KMS-11 (cell line): ENCODE measurements around the gene OGG1.

Experiments
- H2AFZ ChIP-seq: fragments of 200-600 bp; sonication (generic); 2 replicates; pipeline ENCODE4 v1.6.1; 2016; ENCODE audit warnings: antibody characterized with exemption, mixed run types, low read depth
- H3K27ac ChIP-seq: fragments of 200-600 bp; sonication (generic); 2 replicates; pipeline ENCODE4 v1.6.1; 2016; ENCODE audit warnings: mild to moderate bottlenecking, mixed run types
- H3K27me3 ChIP-seq: fragments of 200-600 bp; sonication (generic); 2 replicates; pipeline ENCODE4 v1.6.1; 2017; ENCODE audit warnings: mild to moderate bottlenecking, low read depth, mixed run types, moderate library complexity; ENCODE audit not compliant: insufficient read depth
- H3K36me3 ChIP-seq: fragments of 200-600 bp; sonication (generic); 2 replicates; pipeline ENCODE4 v1.6.1; 2017; ENCODE audit warnings: mild to moderate bottlenecking, mixed run types; ENCODE audit not compliant: insufficient read depth
- H3K4me1 ChIP-seq: fragments of 200-600 bp; sonication (generic); 2 replicates; pipeline ENCODE4 v1.6.1; 2016; ENCODE audit warnings: mild to moderate bottlenecking, low read depth, mixed run types; ENCODE audit not compliant: poor library complexity, severe bottlenecking
- H3K4me2 ChIP-seq: fragments of 200-600 bp; sonication (generic); 2 replicates; pipeline ENCODE4 v1.7.0; 2016; ENCODE audit warnings: mild to moderate bottlenecking, mixed run types
- H3K4me3 ChIP-seq: fragments of 200-600 bp; sonication (generic); IDR thresholded peaks from 2 replicates; pipeline ENCODE4 v1.6.1; 2017; ENCODE audit warnings: low read depth, low read length, mixed read lengths; ENCODE audit not compliant: insufficient read depth
- H3K79me2 ChIP-seq: fragments of 200-600 bp; sonication (generic); 2 replicates; pipeline ENCODE4 v1.6.1; 2016; ENCODE audit warnings: low read depth, mixed run types; ENCODE audit not compliant: insufficient read depth
- H3K9ac ChIP-seq: fragments of 200-600 bp; sonication (generic); 2 replicates; pipeline ENCODE4 v1.6.1; 2016; ENCODE audit warnings: mild to moderate bottlenecking, mixed run types
- H4K20me1 ChIP-seq: fragments of 200-600 bp; sonication (generic); 2 replicates; pipeline ENCODE4 v1.6.1; 2016; ENCODE audit warnings: mild to moderate bottlenecking, mixed run types; ENCODE audit not compliant: insufficient read depth
- TF ChIP-seq, protein P1 (sequence below): fragments of 200-600 bp; sonication (generic); conservative IDR thresholded peaks from 2 replicates; pipeline ENCODE4 v1.6.1; 2017; ENCODE audit warnings: low read depth, mild to moderate bottlenecking, antibody characterized with exemption, low read length, moderate library complexity, mixed read lengths

The OGG1 gene

GRCh38 chr3:9729419-9729818 lies 20.3 kb upstream of the OGG1 start:
- H2AFZ ChIP-seq = no peak overlapping the region
- no peak overlapping the region for H3K9ac ChIP-seq
- no peaks in the 10 kb centered on the region for H4K20me1 ChIP-seq
- TF ChIP-seq, protein P1, sequence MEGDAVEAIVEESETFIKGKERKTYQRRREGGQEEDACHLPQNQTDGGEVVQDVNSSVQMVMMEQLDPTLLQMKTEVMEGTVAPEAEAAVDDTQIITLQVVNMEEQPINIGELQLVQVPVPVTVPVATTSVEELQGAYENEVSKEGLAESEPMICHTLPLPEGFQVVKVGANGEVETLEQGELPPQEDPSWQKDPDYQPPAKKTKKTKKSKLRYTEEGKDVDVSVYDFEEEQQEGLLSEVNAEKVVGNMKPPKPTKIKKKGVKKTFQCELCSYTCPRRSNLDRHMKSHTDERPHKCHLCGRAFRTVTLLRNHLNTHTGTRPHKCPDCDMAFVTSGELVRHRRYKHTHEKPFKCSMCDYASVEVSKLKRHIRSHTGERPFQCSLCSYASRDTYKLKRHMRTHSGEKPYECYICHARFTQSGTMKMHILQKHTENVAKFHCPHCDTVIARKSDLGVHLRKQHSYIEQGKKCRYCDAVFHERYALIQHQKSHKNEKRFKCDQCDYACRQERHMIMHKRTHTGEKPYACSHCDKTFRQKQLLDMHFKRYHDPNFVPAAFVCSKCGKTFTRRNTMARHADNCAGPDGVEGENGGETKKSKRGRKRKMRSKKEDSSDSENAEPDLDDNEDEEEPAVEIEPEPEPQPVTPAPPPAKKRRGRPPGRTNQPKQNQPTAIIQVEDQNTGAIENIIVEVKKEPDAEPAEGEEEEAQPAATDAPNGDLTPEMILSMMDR = no peak
- no peak overlapping the region for H3K4me2 ChIP-seq
- no peak overlapping the region for H3K4me3 ChIP-seq
- H3K27me3 ChIP-seq = no peaks in the 10 kb centered on the region
- H3K36me3 ChIP-seq = no peaks in the 10 kb centered on the region
- H3K79me2 ChIP-seq = peaks cover 20% of the 10 kb centered on the region
- H3K4me1 ChIP-seq = peaks cover 9% of the 10 kb centered on the region
- H3K27ac ChIP-seq = no peak overlapping the region

GRCh38 chr3:9730657-9731205 lies 19.0 kb upstream of the OGG1 start:
- Histone ChIP-seq H3K9ac (no peak overlapping the region), H3K36me3 (no peaks in the 10 kb centered on the region)

GRCh38 chr3:9731206-9732079 lies 18.3 kb upstream of the OGG1 start, which contains the start of gene BRPF1:
TSS of gene BRPF1 (plus strand) at chr3:9731735. CDS start at chr3:9734141, 2,406 bp downstream.
- H3K36me3 ChIP-seq = no peaks in the 10 kb centered on the region
- no peaks in the 10 kb centered on the region for H4K20me1 ChIP-seq
- H3K4me1 ChIP-seq = peaks cover 9% of the 10 kb centered on the region
- peak within 1 kb of the TSS; percentile 95 for H3K4me2 ChIP-seq
- peak within 1 kb of the TSS; percentile 81 for H3K27ac ChIP-seq
- no peaks in the 10 kb centered on the region for H3K27me3 ChIP-seq
- TF ChIP-seq, protein P1 = no peak
- peak within 1 kb of the TSS; percentile 84 for H3K4me3 ChIP-seq
- peaks cover 20% of the 10 kb centered on the region for H3K79me2 ChIP-seq
- peak within 1 kb of the TSS; percentile 67; the same call in 1 of the 2 replicates for H2AFZ ChIP-seq
- peak within 1 kb of the TSS; percentile 92 for H3K9ac ChIP-seq

More at GRCh38 chr3:9730657-9731205, 19.0 kb upstream of the OGG1 start:
- Histone ChIP-seq H3K4me1 (peaks cover 9% of the 10 kb centered on the region), H3K4me3 (no peak overlapping the region), H3K27me3 (no peaks in the 10 kb centered on the region), H3K4me2 (peak overlapping the region; percentile 19; the same call in 1 of the 2 replicates), H3K79me2 (peaks cover 20% of the 10 kb centered on the region), H3K27ac (no peak overlapping the region), H2AFZ (peak overlapping the region; percentile 67; the same call in 1 of the 2 replicates), H4K20me1 (no peaks in the 10 kb centered on the region)
- TF ChIP-seq, protein P1 = no peak

DNA sequence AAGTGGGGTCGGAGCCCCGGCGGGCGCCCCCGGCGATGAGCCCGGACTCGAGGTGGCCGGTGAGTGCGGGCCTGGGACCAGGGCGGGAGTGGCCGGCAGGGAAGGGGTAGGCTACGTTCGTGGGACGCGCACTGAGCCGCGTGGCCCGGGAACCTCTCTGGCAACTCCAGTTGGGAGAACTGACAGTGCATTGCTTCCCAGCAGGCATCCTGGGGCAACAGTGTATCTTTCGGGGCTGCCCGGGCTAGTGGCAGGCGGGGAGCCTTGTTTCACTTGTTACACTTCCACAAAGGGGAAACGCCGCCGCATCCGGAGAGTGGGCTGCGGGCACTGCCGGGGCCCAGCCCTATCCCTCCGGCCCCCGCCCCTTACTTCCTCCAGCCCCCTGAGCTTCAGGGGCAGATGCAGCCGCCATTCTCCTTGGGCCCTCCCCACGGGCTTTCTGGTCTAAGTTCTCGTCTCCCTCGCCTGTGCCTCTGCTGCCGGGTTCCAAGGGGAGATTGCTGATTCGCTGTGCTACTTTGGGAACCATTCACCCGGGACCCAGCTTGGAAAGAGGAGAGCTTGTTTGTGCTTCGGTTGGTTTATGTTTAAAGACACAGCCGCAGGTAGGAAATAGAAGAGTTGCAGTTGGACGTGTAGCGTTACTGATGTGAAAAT lies 17.5 kb upstream of the OGG1 start:
- Histone ChIP-seq H3K4me3 (peak overlapping the region; percentile 84), H3K9ac (peak overlapping the region; percentile 92), H2AFZ (peak overlapping the region; percentile 61; the same call in 1 of the 2 replicates), H3K27me3 (no peaks in the 10 kb centered on the region), H3K4me2 (peak overlapping the region; percentile 95), H3K27ac (peak overlapping the region; percentile 81; the same call in 1 of the 2 replicates), H3K36me3 (no peaks in the 10 kb centered on the region), H3K79me2 (peaks cover 20% of the 10 kb centered on the region), H3K4me1 (peaks cover 9% of the 10 kb centered on the region), H4K20me1 (no peaks in the 10 kb centered on the region)
- TF ChIP-seq, protein P1 = no peak
